IPS DF 6.9 (cell line): ENCODE data around the gene SLC27A1.
A peak's percentile ranks its signal among the peaks of the same experiment; 100 is the strongest.
"Not testable (repeated sequence)": the region's sequence is repeated elsewhere in the genome, so short reads cannot be mapped to it uniquely, and the experiment has no call there.

Experiments
- DNase-seq: peaks from one replicate; pipeline ENCODE4 v3.0.0-alpha.2; 2013; ENCODE audit warnings: low read depth, low spot score
- H3K27ac ChIP-seq: one replicate; pipeline ENCODE4 v1.5.1; 2013; ENCODE audit warnings: low read length, control low read depth
- H3K27me3 ChIP-seq: 2 replicates; pipeline ENCODE4 v1.6.1; 2013; ENCODE audit warnings: mild to moderate bottlenecking, low read length; ENCODE audit not compliant: control insufficient read depth, insufficient read depth
- H3K36me3 ChIP-seq: 2 replicates; pipeline ENCODE4 v1.6.1; 2013; ENCODE audit warnings: low read length; ENCODE audit not compliant: control insufficient read depth, insufficient read depth
- H3K4me1 ChIP-seq: 2 replicates; pipeline ENCODE4 v1.6.1; 2013; ENCODE audit warnings: low read length; ENCODE audit not compliant: control insufficient read depth, insufficient read depth
- H3K4me3 ChIP-seq: 2 replicates; pipeline ENCODE4 v1.5.1; 2013; ENCODE audit warnings: mild to moderate bottlenecking, low read length
- H3K9me3 ChIP-seq: 2 replicates; pipeline ENCODE4 v1.6.1; 2013; ENCODE audit warnings: low read length, inconsistent platforms; ENCODE audit not compliant: control insufficient read depth, insufficient read depth
- WGBS: extraction: QIAGEN DNeasy Blood & Tissue Kit; methylation state at CpG from one replicate; pipeline ENCODE4 v1.1.7; 2013; ENCODE audit warnings: mixed read lengths, missing lambda C conversion rate; ENCODE audit not compliant: insufficient read length, insufficient coverage; 5-methylcytosine and 5-hydroxymethylcytosine counted together

Gene SLC27A1

DNA sequence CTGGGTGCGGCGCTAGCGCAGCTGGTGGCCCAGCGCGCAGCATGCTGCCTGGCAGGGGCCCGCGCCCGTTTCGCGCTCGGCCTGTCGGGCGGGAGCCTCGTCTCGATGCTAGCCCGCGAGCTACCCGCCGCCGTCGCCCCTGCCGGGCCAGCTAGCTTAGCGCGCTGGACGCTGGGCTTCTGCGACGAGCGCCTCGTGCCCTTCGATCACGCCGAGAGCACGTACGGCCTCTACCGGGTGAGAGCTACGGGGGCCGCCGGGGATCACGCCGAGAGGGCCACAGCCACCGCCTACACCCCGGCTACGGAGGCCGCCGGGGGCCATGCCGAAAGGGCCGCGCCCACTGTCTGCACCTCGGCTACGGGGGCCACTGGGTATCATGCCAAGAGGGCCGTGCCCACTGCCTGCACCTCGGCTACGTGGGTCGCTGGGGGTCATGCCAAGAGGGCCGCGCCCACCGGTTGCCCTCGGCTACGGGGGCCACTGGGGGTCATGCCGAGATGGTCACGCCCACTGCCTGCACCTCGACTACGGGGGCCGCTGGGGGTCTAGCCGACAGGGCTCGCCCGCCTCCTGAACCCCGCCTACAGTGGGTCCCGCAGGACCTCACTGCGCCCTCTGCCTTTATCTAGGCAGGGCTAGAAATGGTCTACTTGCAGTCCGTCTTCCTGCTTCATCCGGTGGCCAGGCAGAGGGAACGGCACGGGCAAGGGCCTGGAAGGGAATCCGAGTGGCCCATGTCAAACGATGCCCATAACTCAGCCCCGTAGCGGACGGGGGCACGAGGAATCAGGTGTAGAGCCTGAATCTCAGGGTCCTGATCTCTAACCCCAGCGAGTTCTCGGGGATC is 41.6 kb downstream of the SLC27A1 start:
- H3K9me3 ChIP-seq: no peaks in the 10 kb centered on the region
- no peak overlapping the region for H3K27ac ChIP-seq
- DNase-seq: no peak
- peak overlapping the region; percentile 84; the same call in 1 of the 2 replicates for H3K4me3 ChIP-seq
- H3K27me3 ChIP-seq: no peaks in the 10 kb centered on the region
- no peaks in the 10 kb centered on the region; the same call in 1 of the 2 replicates for H3K36me3 ChIP-seq
- WGBS: no CpG with 5 or more reads among the region's 82 CpGs
- H3K4me1 ChIP-seq: peaks cover 2% of the 10 kb centered on the region; the same call in 1 of the 2 replicates

DNA sequence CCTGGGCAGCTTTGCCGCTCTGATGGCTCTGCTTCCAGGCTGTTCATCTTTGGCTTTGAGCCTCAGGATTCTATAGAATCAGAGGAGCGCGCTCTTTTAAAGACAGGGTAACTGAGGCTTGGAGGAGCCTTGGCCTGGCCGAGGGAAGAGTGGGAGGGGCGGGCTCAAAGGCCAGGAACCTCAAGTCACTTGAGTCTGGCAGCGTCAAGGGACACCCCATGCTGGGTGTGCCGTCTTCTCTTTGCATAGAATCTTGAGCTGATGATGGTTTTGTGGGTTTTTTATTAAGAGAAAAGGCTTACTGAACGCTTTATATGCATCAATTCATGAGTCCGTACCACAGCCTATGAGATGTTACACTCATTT is 42.2 kb downstream of the SLC27A1 start:
- H3K9me3 ChIP-seq: peaks cover 2% of the 10 kb centered on the region; the same call in 1 of the 2 replicates
- no peaks in the 10 kb centered on the region for H3K27me3 ChIP-seq
- no peak for DNase-seq
- H3K27ac ChIP-seq: no peak overlapping the region
- no CpG with 5 or more reads among the region's 9 CpGs for WGBS
- H3K4me3 ChIP-seq: peak overlapping the region; percentile 84; the same call in 1 of the 2 replicates
- peaks cover 5% of the 10 kb centered on the region for H3K36me3 ChIP-seq
- H3K4me1 ChIP-seq: peaks cover 2% of the 10 kb centered on the region; the same call in 1 of the 2 replicates

DNA sequence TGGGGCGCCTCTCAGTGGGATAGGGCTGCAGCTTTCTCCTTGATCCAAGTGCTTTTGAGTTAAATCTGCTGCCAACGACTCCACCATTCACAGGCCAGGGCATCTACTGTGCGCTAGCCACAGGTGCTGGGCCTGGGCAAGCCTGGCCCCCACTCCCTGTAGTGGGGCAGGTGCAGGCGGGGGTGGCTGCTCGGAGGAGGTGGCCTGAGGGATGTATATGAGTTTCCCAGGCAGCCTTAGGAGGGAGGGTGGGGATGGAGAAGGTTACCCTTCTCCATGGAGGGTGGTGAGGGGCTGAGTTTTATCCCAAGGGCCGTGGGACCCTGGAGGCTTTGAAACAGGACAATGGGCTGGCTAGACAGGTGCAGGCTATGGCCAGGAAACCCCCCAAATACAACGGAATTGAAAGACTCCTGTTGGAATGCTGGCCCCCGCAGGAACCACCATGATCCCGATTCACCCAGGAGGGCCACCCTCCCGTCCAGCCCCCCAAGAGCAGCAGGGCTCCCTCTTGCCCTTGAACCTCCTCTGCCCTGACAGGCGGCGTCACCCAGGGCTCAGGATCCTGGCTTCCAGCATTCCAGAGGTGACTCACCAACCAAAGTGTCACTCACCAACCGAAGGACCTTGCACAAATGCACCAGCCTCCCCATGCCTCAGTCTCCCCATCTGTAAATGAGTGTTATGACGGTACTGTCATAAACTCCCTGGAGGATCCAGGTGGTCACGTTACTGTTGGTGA is 45.3 kb downstream of the SLC27A1 start:
- Histone ChIP-seq H3K4me1 (peaks cover 1% of the 10 kb centered on the region; the same call in 1 of the 2 replicates), H3K4me3 (no peak overlapping the region), H3K27me3 (no peaks in the 10 kb centered on the region), H3K36me3 (peaks cover 8% of the 10 kb centered on the region), H3K27ac (no peak overlapping the region), H3K9me3 (peaks cover 2% of the 10 kb centered on the region; the same call in 1 of the 2 replicates)
- WGBS: no CpG with 5 or more reads among the region's 15 CpGs
- DNase-seq: no peak

DNA sequence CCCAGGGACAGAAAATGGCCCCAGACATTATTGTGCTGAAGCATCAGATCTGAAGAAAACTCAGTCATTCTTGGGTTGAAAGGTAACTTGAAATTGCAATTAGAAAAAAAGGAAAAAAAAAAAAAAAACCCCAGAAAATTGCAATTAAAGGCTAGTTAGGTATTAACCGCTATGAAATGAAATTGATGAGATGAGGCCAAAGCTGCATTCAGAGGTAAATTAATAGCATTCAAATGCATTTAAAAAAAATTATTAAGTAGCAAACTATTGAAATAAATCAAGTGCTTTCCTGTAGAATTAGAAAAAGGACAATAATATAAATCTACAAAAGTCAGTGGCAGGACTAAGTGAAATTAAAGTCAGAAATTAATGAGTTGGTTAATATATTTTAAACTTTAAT is 47.6 kb downstream of the SLC27A1 start:
- Histone ChIP-seq H3K9me3 (peaks cover 2% of the 10 kb centered on the region; the same call in 1 of the 2 replicates), H3K27ac (no peak overlapping the region), H3K27me3 (no peaks in the 10 kb centered on the region), H3K36me3 (peaks cover 8% of the 10 kb centered on the region), H3K4me3 (no peak overlapping the region), H3K4me1 (no peaks in the 10 kb centered on the region)
- DNase-seq: no peak
- WGBS: no CpG with 5 or more reads among the region's 1 CpG

DNA sequence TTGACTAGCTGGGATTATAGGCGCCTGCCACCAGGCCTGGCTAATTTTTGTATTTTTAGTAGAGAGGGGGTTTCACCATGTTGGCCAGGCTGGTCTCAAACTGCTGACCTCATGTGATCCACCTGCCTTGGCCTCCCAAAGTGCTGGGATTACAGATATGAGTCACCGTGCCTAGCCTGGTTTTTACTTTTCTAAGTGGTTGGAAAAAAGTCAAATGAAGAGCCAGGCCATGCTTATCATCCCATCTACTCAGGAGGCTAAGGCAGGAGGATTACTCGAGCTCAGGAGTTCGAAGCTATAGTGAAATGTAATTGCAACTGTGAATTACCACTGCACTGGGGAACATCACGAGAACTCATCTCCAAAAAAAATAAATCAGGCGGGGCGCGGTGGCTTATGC is 48.3 kb downstream of the SLC27A1 start:
- no CpG with 5 or more reads among the region's 8 CpGs for WGBS
- H3K4me1 ChIP-seq, H3K36me3 ChIP-seq, H3K9me3 ChIP-seq, DNase-seq, H3K27me3 ChIP-seq, H3K27ac ChIP-seq, H3K4me3 ChIP-seq: not testable (repeated sequence)

DNA sequence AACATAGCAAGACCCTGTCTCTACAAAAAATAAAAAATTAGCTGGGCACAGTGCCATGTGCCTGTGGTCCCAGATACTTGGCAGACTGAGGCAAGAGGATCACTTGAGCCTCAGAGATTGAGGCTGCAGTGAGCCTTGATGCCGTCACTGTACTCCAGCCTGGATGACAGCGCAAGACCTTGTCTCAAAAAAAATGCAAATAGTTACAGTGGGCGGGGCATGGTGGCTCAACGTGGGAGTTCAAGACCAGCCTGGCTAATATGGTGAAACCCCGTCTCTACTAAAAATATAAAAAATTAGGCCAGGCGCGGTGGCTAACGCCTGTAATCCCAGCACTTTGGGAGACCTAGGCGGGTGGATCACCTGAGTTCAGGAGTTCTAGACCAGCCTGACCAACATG is 49.6 kb downstream of the SLC27A1 start:
- DNase-seq: no peak
- H3K4me1 ChIP-seq: no peaks in the 10 kb centered on the region
- WGBS: no CpG with 5 or more reads among the region's 9 CpGs
- H3K9me3 ChIP-seq: peaks cover 2% of the 10 kb centered on the region; the same call in 1 of the 2 replicates
- H3K27ac ChIP-seq: no peak overlapping the region
- peaks cover 8% of the 10 kb centered on the region for H3K36me3 ChIP-seq
- H3K4me3 ChIP-seq: no peak overlapping the region
- H3K27me3 ChIP-seq: no peaks in the 10 kb centered on the region

DNA sequence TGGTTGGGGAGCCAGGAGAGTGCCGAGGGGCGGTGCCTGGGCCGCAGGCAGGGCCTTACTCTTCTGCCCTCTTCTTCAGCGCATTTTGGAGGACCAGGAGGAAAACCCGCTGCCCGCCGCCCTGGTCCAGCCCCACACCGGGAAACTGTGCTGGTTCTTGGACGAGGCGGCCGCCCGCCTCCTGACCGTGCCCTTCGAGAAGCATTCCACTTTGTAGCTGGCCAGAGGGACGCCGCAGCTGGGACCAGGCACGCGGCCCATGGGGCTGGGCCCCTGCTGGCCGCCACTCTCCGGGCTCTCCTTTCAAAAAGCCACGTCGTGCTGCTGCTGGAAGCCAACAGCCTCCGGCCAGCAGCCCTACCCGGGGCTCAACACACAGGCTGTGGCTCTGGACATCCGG is 50.5 kb downstream of the SLC27A1 start:
- no CpG with 5 or more reads among the region's 25 CpGs for WGBS
- Histone ChIP-seq H3K27ac (no peak overlapping the region), H3K4me1 (no peaks in the 10 kb centered on the region), H3K36me3 (peaks cover 8% of the 10 kb centered on the region), H3K9me3 (peaks cover 2% of the 10 kb centered on the region; the same call in 1 of the 2 replicates), H3K27me3 (no peaks in the 10 kb centered on the region), H3K4me3 (no peak overlapping the region)
- no peak for DNase-seq

DNA sequence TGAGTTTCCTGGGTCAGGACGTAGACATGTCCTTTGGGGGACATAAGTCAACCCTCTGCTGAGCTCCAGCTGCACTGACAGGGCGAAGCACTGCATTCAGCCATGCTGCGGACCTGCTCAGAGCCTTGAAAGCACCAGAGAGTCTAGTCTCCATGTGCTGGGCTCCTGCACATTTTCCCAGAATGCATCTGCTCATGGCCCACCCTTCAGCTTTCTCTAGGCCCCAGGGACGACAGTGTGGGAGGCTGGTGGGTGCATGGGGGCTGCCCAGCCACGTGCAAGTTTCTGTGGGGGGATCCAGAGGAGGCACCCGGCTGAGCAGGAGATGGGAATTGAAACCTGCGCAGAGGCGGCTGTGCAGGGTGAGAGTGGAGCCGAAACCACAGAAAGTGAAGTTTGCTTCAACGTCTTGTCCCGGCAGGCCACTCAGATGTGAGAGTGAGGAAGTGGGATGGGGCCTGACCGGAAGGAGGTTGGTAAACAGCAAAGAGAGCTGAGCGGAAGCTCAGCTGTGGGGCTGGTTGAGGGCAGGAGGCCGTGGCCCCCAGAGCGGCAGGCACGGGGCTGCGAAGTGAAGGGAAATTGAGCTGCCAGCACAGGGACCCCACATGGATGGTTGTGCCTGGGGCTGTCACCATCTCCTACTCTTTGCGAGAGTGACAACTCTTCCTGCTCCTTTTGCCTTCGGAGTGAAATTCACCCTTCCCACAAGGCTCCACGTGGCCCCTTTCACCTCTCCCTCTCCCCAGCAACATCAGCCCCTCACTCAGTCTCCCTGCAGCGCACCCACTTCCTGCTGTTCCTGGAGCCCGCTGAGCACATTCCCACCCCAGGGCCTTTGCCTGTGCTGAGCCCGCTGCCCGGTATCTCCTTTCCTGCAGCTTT is 52.9 kb downstream of the SLC27A1 start:
- Histone ChIP-seq H3K4me3 (no peak overlapping the region), H3K4me1 (no peaks in the 10 kb centered on the region), H3K9me3 (no peaks in the 10 kb centered on the region), H3K36me3 (no peaks in the 10 kb centered on the region), H3K27ac (no peak overlapping the region), H3K27me3 (no peaks in the 10 kb centered on the region)
- no peak for DNase-seq
- no CpG with 5 or more reads among the region's 24 CpGs for WGBS

DNA sequence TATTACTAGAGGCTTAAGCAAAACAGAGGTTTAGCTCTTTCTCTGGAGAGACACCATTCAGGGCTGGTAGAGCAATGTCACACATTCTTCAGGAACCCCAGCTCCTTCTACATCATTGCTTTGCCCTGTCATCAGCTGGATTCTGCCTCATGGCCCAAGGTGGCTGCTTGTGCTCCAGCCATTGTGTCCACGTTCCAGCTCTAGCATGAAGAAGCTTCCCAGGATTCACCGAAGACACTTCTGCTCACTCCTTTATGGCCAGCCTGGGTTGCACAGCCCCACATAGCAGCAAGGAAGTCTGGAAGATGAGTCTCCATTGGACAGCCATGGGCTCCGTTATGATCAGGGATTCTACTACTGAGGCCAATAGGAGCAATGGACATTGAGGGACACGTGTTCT is 54.3 kb downstream of the SLC27A1 start:
- no peak overlapping the region for H3K27ac ChIP-seq
- H3K27me3 ChIP-seq: no peaks in the 10 kb centered on the region
- H3K4me3 ChIP-seq: no peak overlapping the region
- no peak for DNase-seq
- no CpG with 5 or more reads among the region's 4 CpGs for WGBS
- no peaks in the 10 kb centered on the region for H3K9me3 ChIP-seq
- no peaks in the 10 kb centered on the region for H3K36me3 ChIP-seq
- H3K4me1 ChIP-seq: no peaks in the 10 kb centered on the region

DNA sequence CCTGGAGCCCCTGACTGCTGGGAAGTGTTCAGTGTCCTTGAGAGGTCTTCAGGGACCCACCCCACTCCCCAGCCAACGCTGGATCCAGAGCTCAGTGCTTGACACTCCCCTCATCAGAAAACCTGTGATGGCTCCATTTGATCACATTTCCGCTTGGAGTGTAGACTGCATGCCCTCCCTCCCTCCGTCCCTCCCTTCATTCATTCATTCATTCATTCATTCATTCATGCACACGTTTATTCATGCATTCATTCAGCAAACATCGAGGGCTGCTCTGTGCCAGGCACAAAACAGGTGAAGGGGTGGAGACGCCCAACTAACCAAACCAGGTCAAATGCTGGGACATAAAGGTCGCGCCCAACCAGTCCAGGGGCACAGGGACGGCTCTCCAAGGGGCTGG is 54.8 kb downstream of the SLC27A1 start:
- no peak overlapping the region for H3K27ac ChIP-seq
- no peaks in the 10 kb centered on the region for H3K36me3 ChIP-seq
- no peaks in the 10 kb centered on the region for H3K4me1 ChIP-seq
- no peaks in the 10 kb centered on the region for H3K27me3 ChIP-seq
- DNase-seq: no peak
- H3K9me3 ChIP-seq: no peaks in the 10 kb centered on the region
- no CpG with 5 or more reads among the region's 9 CpGs for WGBS
- no peak overlapping the region for H3K4me3 ChIP-seq
